DND-41 (cell line): Measurements from ENCODE around the gene ZBED5.

Source experiments
- EZH2 ChIP-seq: IDR thresholded peaks from 3 replicates; pipeline ENCODE4 v1.6.1; 2012; ENCODE audit warnings: borderline replicate concordance, low read depth, mild to moderate bottlenecking, moderate library complexity, low read length, inconsistent platforms; ENCODE audit not compliant: severe bottlenecking
- TF ChIP-seq, protein P1 (sequence below): IDR thresholded peaks from 2 replicates; pipeline ENCODE4 v1.5.1; 2012; ENCODE audit warnings: borderline replicate concordance, low read length, moderate library complexity, mild to moderate bottlenecking; ENCODE audit not compliant: poor library complexity, severe bottlenecking; ENCODE audit errors: extremely low read depth

DNA sequence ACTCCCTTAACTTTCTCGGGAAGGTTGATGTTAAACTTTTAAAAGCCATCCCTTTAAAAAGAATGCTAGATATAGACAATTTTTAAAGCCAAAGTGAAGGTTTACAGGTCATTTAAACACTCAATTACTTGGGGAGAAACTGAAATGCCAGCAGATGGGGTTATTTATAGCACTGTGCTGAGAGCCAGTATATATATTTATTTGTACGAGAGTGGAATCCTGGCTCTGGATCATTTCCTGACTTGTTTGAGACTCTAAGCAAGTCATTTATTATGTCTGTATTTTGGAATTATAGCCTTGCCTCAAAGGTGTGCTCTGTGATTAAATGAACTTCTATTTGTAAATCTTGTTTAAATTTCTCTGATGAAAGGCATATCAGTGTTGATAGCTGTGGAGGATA, 6.8 kb upstream of the ZBED5 start:
- TF ChIP-seq, protein P1, sequence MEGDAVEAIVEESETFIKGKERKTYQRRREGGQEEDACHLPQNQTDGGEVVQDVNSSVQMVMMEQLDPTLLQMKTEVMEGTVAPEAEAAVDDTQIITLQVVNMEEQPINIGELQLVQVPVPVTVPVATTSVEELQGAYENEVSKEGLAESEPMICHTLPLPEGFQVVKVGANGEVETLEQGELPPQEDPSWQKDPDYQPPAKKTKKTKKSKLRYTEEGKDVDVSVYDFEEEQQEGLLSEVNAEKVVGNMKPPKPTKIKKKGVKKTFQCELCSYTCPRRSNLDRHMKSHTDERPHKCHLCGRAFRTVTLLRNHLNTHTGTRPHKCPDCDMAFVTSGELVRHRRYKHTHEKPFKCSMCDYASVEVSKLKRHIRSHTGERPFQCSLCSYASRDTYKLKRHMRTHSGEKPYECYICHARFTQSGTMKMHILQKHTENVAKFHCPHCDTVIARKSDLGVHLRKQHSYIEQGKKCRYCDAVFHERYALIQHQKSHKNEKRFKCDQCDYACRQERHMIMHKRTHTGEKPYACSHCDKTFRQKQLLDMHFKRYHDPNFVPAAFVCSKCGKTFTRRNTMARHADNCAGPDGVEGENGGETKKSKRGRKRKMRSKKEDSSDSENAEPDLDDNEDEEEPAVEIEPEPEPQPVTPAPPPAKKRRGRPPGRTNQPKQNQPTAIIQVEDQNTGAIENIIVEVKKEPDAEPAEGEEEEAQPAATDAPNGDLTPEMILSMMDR = no peak
- TF ChIP-seq EZH2 = no peak
